A673 (cell line): ENCODE results near the gene RESF1. TPM values are rescaled to one million over a fixed set of nuclear protein-coding genes. Genes with fewer than 3 reads are reported as not detected.
A peak's percentile ranks its signal among the peaks of the same experiment; 100 is the strongest.

Experiments
- BruUV-seq: library from RNA; stranded (reverse); fragments of 400-500 nt; replicated peaks from 2 replicates; lab custom pipeline; 2021; lab: Mats Ljungman, UMichigan
- CTCF ChIA-PET: fragments of 300-600 bp; sonication (Branson Sonifier 250); formaldehyde crosslinking; loops from one replicate; lab custom pipeline; 2022; ENCODE audit warnings: antibody characterized with exemption; lab: Charles Lee
- POLR2A ChIA-PET: fragments of 300-600 bp; sonication (Branson Sonifier 250); formaldehyde crosslinking; loops from one replicate; lab custom pipeline; 2022; ENCODE audit warnings: antibody characterized with exemption; ENCODE audit not compliant: low non-redundant PET; lab: Charles Lee
- DNase-seq: peaks from one replicate; pipeline ENCODE4 v3.0.0-alpha.2; 2015; ENCODE audit warnings: low spot score
- H3K27ac ChIP-seq: fragments of 200-600 bp; sonication (generic); 2 replicates; pipeline ENCODE4 v1.5.1; 2016; ENCODE audit warnings: mixed run types, low read depth, mild to moderate bottlenecking, mixed read lengths, antibody characterized with exemption, low read length; ENCODE audit not compliant: poor library complexity, severe bottlenecking
- H3K27me3 ChIP-seq: fragments of 200-600 bp; sonication (generic); replicated peaks from 2 replicates; pipeline ENCODE4 v1.6.1; 2017; ENCODE audit warnings: mixed run types, low read depth, mild to moderate bottlenecking, mixed read lengths, antibody characterized with exemption, low read length; ENCODE audit not compliant: insufficient read depth, poor library complexity
- H3K36me3 ChIP-seq: fragments of 200-600 bp; sonication (generic); 2 replicates; pipeline ENCODE4 v1.6.1; 2016; ENCODE audit warnings: mixed run types, mild to moderate bottlenecking, mixed read lengths, antibody characterized with exemption, low read length; ENCODE audit not compliant: insufficient read depth, poor library complexity, severe bottlenecking
- H3K4me1 ChIP-seq: fragments of 200-600 bp; sonication (generic); 2 replicates; pipeline ENCODE4 v1.6.1; 2017; ENCODE audit warnings: mixed run types, mild to moderate bottlenecking, mixed read lengths, antibody characterized with exemption, low read length; ENCODE audit not compliant: insufficient read depth, poor library complexity, severe bottlenecking
- H3K4me3 ChIP-seq: fragments of 200-600 bp; sonication (generic); 2 replicates; pipeline ENCODE4 v1.5.1; 2016; ENCODE audit warnings: low read depth, mixed run types, mild to moderate bottlenecking, mixed read lengths, low read length; ENCODE audit not compliant: poor library complexity, severe bottlenecking
- H3K9me3 ChIP-seq: fragments of 200-600 bp; sonication (generic); 2 replicates; pipeline ENCODE4 v1.6.1; 2016; ENCODE audit warnings: mixed run types, low read depth, mild to moderate bottlenecking, mixed read lengths, antibody characterized with exemption, low read length; ENCODE audit not compliant: poor library complexity, severe bottlenecking
- EZH2 ChIP-seq: fragments of 200-600 bp; sonication (generic); IDR thresholded peaks from 2 replicates; pipeline ENCODE4 v1.6.1; 2017; ENCODE audit warnings: borderline replicate concordance, low read depth, mild to moderate bottlenecking, mixed read lengths, antibody characterized with exemption, low read length; ENCODE audit not compliant: poor library complexity, severe bottlenecking
- intact Hi-C: fragments of 100-400 bp; cut with micrococcal nuclease; formaldehyde crosslinking; loops from one replicate; pipeline ENCODE4 v1.10.0; 2022; ENCODE audit not compliant: unreplicated experiment
- total RNA-seq: library from RNA; stranded (reverse); gene quantifications from 2 replicates; pipeline ENCODE4 v1.2.3, GENCODE V29; 2021
- TF ChIP-seq, protein P1 (sequence below): fragments of 300-800, 200-600 bp; sonication (generic); conservative IDR thresholded peaks from 2 replicates; pipeline ENCODE4 v1.5.1; 2017; ENCODE audit warnings: low read depth, mild to moderate bottlenecking, antibody characterized with exemption, low read length, moderate library complexity, mixed read lengths

RESF1 gene
- total RNA-seq, 1 experiment from 2014 or later = 63.7 TPM

DNA sequence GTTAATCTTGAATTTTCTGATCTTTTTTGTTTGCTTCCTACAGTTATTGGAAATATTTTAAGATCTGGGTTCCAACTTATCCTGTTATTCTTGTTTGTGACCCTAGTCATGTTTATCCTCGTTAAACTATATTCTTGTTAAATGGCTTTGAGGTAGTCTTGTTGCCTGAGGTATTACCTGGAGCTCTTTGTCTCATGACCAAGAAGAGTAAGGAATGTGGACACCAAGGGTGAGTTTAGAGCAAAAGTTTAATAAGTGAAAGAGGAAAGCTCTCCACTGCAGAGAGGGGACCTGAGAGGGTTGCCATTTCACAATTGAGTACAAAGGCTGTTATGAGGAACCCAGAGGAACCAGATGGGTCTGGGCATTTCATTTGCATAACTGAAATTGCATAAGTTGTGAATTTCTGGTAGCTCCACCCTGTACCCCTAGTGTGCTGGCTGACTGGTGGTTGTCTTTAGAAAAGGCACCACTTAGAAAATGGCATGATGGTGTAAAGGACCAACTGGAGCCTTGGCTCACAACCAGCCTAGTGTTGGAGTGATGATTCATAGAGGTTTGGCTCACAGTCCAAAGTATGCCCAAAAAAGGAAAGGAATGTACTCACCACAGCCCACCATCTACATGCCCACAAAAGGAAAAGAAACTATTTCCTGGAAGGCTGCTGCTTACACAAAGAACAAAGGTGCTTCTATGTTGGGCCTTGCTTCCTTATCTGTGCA is 36.7 kb upstream of the RESF1 start:
- no peak overlapping the region for H3K27ac ChIP-seq
- ChIA-PET POLR2A (no interaction called here), CTCF (interaction anchor here (0.6 kb wide), 1 partner anchor 9 kb away, joined by 3 read pairs; no protein-coding TSS in a partner anchor)
- TF ChIP-seq EZH2 = no peak
- TF ChIP-seq, protein P1, sequence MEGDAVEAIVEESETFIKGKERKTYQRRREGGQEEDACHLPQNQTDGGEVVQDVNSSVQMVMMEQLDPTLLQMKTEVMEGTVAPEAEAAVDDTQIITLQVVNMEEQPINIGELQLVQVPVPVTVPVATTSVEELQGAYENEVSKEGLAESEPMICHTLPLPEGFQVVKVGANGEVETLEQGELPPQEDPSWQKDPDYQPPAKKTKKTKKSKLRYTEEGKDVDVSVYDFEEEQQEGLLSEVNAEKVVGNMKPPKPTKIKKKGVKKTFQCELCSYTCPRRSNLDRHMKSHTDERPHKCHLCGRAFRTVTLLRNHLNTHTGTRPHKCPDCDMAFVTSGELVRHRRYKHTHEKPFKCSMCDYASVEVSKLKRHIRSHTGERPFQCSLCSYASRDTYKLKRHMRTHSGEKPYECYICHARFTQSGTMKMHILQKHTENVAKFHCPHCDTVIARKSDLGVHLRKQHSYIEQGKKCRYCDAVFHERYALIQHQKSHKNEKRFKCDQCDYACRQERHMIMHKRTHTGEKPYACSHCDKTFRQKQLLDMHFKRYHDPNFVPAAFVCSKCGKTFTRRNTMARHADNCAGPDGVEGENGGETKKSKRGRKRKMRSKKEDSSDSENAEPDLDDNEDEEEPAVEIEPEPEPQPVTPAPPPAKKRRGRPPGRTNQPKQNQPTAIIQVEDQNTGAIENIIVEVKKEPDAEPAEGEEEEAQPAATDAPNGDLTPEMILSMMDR = no peak
- no peaks in the 10 kb centered on the region for H3K36me3 ChIP-seq
- BruUV-seq = no TSS peak
- no peaks in the 10 kb centered on the region for H3K27me3 ChIP-seq
- peak; percentile 37 for DNase-seq
- peaks cover 31% of the 10 kb centered on the region for H3K9me3 ChIP-seq
- intact Hi-C loops = no loop called here
- no peaks in the 10 kb centered on the region for H3K4me1 ChIP-seq
- no peak overlapping the region for H3K4me3 ChIP-seq

DNA sequence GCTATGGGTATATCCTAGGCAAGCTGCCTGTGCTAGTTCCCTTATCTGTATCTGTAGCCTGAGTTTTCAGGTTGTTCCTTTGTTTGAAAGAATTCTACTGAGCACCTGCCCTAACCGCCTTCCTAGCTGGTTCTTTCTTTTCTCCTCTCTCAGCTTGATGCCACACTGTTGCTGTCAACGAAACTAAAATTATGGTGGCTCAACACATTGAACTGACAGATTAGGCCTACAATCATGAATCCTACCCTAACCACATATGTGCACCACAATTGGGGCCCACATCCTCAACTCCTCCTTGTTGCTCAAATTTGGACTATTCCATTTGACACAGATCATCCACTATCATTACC is 36.2 kb upstream of the RESF1 start:
- ChIA-PET POLR2A (no interaction called here), CTCF (interaction anchor here (0.6 kb wide), 1 partner anchor 9 kb away, joined by 3 read pairs; no protein-coding TSS in a partner anchor)
- no peak for TF ChIP-seq EZH2
- TF ChIP-seq, protein P1 = no peak
- H3K9me3 ChIP-seq = peaks cover 31% of the 10 kb centered on the region
- no peak for DNase-seq
- BruUV-seq = no TSS peak
- no peaks in the 10 kb centered on the region for H3K36me3 ChIP-seq
- H3K4me3 ChIP-seq = no peak overlapping the region
- no peaks in the 10 kb centered on the region for H3K4me1 ChIP-seq
- H3K27me3 ChIP-seq = no peaks in the 10 kb centered on the region
- intact Hi-C loops = no loop called here
- no peak overlapping the region for H3K27ac ChIP-seq

DNA sequence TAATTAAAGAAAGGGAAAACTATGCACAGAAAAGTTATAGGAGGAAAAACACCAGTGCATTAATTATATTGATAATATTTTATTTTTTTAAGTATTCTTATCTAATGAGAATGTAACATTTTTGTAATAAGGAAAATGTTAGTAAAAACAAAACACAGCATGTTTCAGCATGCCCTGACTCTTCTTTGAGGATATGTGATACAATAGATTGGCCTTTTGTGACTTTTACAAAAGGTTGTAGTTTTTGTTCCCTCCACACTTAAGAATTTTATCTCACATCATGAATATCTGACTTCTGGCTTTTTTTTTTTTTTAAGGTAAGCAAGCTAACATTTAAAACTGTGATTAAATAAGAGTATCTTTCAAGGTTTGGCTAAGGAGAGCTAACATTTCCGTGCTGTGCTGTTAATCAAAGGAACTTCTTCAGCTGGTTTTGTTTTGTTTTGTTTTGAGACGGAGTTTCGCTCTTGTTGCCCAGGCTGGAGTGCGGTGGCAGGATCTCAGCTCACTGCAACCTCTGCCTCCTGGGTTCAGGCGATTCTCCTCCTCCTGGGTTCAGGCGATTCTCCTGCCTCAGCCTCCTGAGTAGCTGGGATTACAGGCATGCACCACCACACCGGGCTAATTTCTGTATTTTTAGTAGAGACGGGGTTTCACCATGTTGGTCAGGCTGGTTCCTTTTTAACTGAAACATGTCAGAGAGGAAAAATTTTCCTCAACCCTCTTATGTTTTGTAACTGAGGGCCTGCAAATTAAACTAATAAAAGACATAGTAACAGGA is 30.8 kb upstream of the RESF1 start:
- POLR2A ChIA-PET = no interaction called here
- Histone ChIP-seq H3K9me3 (peaks cover 6% of the 10 kb centered on the region), H3K4me3 (no peak overlapping the region), H3K27ac (no peak overlapping the region), H3K36me3 (no peaks in the 10 kb centered on the region), H3K27me3 (no peaks in the 10 kb centered on the region), H3K4me1 (no peaks in the 10 kb centered on the region)
- TF ChIP-seq, protein P1 = no peak
- TF ChIP-seq EZH2 = no peak
- CTCF ChIA-PET = no interaction called here
- intact Hi-C loops = no loop called here
- no peak for DNase-seq
- BruUV-seq = no TSS peak
